PFSK-1 (cell line): ENCODE data around the gene ZNF618.

Experiments used
- FOXP2 ChIP-seq: optimal IDR thresholded peaks from 2 replicates; pipeline ENCODE3; 2011; ENCODE audit warnings: borderline replicate concordance, control low read depth, inconsistent platforms; ENCODE audit not compliant: insufficient read depth; ENCODE audit errors: extremely low read length, extremely low read depth
- POLR2AphosphoS5 ChIP-seq: IDR thresholded peaks from 2 replicates; pipeline ENCODE4 v1.6.1; 2012; ENCODE audit warnings: low read depth, mild to moderate bottlenecking, control low read depth, low read length, moderate library complexity
- REST ChIP-seq, 2 experiments: IDR thresholded peaks; 2 replicates each; pipeline versions ENCODE4 v1.6.1 to v1.8.0; 2011 to 2012; ENCODE audit warnings: low read depth in 2 of 2, low read length in 2 of 2, control low read depth in 1 of 2, inconsistent platforms in 1 of 2, mild to moderate bottlenecking in 1 of 2, moderate library complexity in 1 of 2; ENCODE audit not compliant: insufficient read depth in 1 of 2
- SIN3A ChIP-seq: IDR thresholded peaks from 2 replicates; pipeline ENCODE4 v1.6.1; 2012; ENCODE audit warnings: mild to moderate bottlenecking, low read length, moderate library complexity, borderline replicate concordance; ENCODE audit not compliant: insufficient read depth
- TAF1 ChIP-seq: IDR thresholded peaks from 2 replicates; pipeline ENCODE4 v1.6.1; 2012; ENCODE audit warnings: low read length, control low read depth, borderline replicate concordance; ENCODE audit not compliant: insufficient read depth

The ZNF618 gene

DNA sequence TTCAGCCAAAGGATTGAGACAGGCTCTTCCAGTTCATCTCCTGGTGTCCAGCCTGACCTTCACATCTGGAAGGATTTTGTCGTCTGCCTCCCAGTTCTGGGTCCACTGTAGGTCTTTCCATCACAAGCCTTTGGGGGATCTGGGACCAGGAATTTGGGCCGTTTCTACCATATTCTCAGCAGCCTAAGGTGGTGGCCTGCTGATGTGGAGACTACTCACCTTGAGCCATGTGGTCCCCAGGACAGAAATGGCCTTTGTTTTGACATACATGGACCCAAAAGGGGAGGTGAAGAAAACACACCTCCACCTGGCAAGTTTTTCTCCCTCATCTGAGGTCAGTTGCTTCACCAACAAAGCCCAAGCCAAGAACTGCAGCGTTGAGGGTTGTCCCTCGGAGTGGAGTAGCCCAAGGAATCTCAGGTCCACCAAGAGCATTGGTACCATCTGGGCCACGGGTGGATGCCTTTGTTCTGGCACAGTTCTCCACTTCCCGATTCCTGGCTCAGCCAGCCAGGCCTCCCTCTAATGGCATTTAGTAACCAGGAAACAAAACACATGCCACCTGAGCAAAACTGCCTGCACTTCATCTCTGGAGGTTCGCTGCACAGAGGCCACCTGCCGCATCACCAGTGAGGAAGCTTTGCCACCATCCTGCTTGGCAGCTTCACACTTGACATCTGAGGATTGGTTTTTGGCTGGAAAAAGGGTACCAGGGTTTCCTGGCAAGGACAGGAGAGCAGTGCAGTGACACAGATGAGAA, 177.3 kb downstream of the ZNF618 start:
- TF ChIP-seq FOXP2 (no peak), POLR2AphosphoS5 (no peak), REST (IDR thresholded peaks at IDR 0.05; ENCODE audit: insufficient read depth in 1 of 2, low read depth in 2 of 2, low read length in 2 of 2) (no peak), TAF1 (no peak), SIN3A (no peak)

GRCh38 chr9:114054191-114054690, 178.1 kb downstream of the ZNF618 start:
- no peak for TF ChIP-seq REST (IDR thresholded peaks at IDR 0.05; ENCODE audit: insufficient read depth in 1 of 2, low read depth in 2 of 2, low read length in 2 of 2)
- no peak for TF ChIP-seq FOXP2
- no peak for TF ChIP-seq SIN3A
- TF ChIP-seq POLR2AphosphoS5 = no peak
- TF ChIP-seq TAF1 = no peak

GRCh38 chr9:114055061-114055460, 179.0 kb downstream of the ZNF618 start:
- TF ChIP-seq FOXP2 (no peak), SIN3A (no peak), REST (IDR thresholded peaks at IDR 0.05; ENCODE audit: insufficient read depth in 1 of 2, low read depth in 2 of 2, low read length in 2 of 2) (no peak), TAF1 (no peak), POLR2AphosphoS5 (no peak)

- TF ChIP-seq FOXP2 = no peak
- no peak for TF ChIP-seq REST (IDR thresholded peaks at IDR 0.05; ENCODE audit: insufficient read depth in 1 of 2, low read depth in 2 of 2, low read length in 2 of 2)
- TF ChIP-seq POLR2AphosphoS5 = no peak
- no peak for TF ChIP-seq SIN3A
- TF ChIP-seq TAF1 = no peak
These were observed 179.8 kb downstream of the ZNF618 start for GRCh38 chr9:114055894-114056293.
